ENCODE data around the gene IDH3B.

IDH3B gene

GRCh38 chr20:2708073-2708415 is 44.0 kb upstream of the IDH3B start:
- TF ChIP-seq CTCF (conservative IDR thresholded peaks at IDR 0.05; ENCODE audit: low read depth, low read length): no peak

DNA sequence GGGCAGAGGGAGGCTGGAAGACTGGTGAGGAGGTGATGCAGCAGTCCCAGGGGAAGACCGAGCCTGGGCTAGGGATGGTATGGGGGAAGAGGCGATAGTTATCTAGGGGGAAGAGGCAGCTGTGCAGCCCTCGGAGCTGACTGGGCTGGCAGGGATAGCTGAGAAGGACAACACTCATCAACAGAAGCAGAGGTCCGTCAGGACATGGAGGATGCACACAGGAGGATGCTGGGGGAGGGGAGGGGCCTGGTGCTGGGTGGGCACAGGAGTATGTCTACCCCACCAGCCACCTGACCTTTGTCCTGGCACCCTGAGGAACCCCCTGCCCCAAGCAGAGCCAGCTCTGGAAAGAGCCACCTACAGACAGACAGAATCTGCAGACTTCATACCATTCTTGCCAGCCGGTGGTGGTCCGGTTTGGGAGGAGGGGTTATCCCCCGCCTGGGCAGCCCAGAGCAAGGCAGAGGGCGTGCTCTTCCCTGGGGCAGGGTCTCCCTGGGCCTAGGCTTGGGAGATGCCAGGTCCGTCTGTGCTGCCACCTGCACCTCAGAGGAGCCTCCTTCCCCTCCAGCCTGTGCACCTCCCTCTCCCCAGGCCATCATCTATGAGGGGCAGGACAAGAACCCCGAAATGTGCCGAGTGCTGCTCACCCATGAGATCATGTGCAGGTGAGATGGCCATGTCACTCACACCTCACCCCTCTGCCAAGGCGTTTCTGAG is 43.5 kb upstream of the IDH3B start:
- no peak for TF ChIP-seq CTCF (conservative IDR thresholded peaks at IDR 0.05; ENCODE audit: low read depth, low read length)
- Histone ChIP-seq H2AFZ (ENCODE audit: low read depth) (no peak overlapping the region), H3K36me3 (ENCODE audit: insufficient read depth) (no peaks in the 10 kb centered on the region), H3K4me3 (IDR thresholded peaks at IDR 0.05; ENCODE audit: insufficient read depth, low read depth, low read length) (no peak overlapping the region), H3K79me2 (ENCODE audit: insufficient read depth, low read depth) (no peaks in the 10 kb centered on the region), H3K27ac (no peak overlapping the region), H3K9ac (no peak overlapping the region), H4K20me1 (ENCODE audit: insufficient read depth) (no peaks in the 10 kb centered on the region), H3K4me1 (ENCODE audit: low read depth, poor library complexity, severe bottlenecking) (no peaks in the 10 kb centered on the region), H3K27me3 (ENCODE audit: insufficient read depth, low read depth) (no peaks in the 10 kb centered on the region), H3K4me2 (no peak overlapping the region)

More at GRCh38 chr20:2708073-2708415, 44.0 kb upstream of the IDH3B start:
- H3K4me3 ChIP-seq (IDR thresholded peaks at IDR 0.05; ENCODE audit: insufficient read depth, low read depth, low read length): no peak overlapping the region
- no peak overlapping the region for H2AFZ ChIP-seq (ENCODE audit: low read depth)
- H3K36me3 ChIP-seq (ENCODE audit: insufficient read depth): no peaks in the 10 kb centered on the region
- H3K79me2 ChIP-seq (ENCODE audit: insufficient read depth, low read depth): no peaks in the 10 kb centered on the region
- H3K4me1 ChIP-seq (ENCODE audit: low read depth, poor library complexity, severe bottlenecking): no peaks in the 10 kb centered on the region
- no peak overlapping the region for H3K27ac ChIP-seq
- no peaks in the 10 kb centered on the region for H4K20me1 ChIP-seq (ENCODE audit: insufficient read depth)
- H3K9ac ChIP-seq: no peak overlapping the region
- H3K27me3 ChIP-seq (ENCODE audit: insufficient read depth, low read depth): no peaks in the 10 kb centered on the region
- H3K4me2 ChIP-seq: no peak overlapping the region

DNA sequence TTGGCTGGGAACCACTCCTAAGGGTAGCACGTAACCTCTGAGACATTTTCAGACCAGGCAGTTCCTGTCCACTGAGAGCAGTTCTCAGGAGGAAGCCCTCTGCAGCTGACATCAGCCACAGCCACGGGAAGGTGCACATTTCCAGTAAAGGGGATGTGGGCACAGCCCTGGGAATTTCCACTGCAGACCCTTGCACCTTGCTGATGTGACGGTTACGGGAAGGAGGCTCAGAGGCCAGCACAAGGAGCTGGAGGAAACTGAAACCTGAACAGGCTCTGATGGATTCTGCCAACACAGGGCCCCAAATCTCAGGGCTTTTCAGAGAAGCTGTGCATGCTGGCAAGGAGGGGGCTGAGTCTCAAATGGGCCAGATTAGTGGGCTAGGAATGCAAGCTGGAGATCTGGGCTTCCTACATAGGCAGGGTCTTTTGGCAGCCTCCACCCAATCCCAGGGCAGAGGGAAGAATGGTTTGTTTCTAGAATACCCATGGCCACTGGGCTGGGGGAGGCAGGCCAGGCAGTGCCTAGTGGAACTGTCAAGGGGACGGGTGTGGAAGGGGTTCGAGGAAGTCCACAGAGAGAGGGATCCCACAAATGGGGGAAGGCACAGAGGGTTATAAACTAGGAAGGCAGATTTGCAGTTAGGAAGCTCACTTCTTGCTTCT is 42.8 kb upstream of the IDH3B start:
- H2AFZ ChIP-seq (ENCODE audit: low read depth): no peak overlapping the region
- TF ChIP-seq CTCF (conservative IDR thresholded peaks at IDR 0.05; ENCODE audit: low read depth, low read length): no peak

GRCh38 chr20:2705931-2706645 is 42.1 kb upstream of the IDH3B start:
- Histone ChIP-seq H4K20me1 (ENCODE audit: insufficient read depth) (no peaks in the 10 kb centered on the region), H3K4me2 (no peak overlapping the region), H3K4me1 (ENCODE audit: low read depth, poor library complexity, severe bottlenecking) (no peaks in the 10 kb centered on the region), H3K4me3 (IDR thresholded peaks at IDR 0.05; ENCODE audit: insufficient read depth, low read depth, low read length) (no peak overlapping the region), H3K27me3 (ENCODE audit: insufficient read depth, low read depth) (no peaks in the 10 kb centered on the region), H3K36me3 (ENCODE audit: insufficient read depth) (no peaks in the 10 kb centered on the region), H3K79me2 (ENCODE audit: insufficient read depth, low read depth) (no peaks in the 10 kb centered on the region), H3K9ac (no peak overlapping the region), H2AFZ (ENCODE audit: low read depth) (no peak overlapping the region), H3K27ac (no peak overlapping the region)
- TF ChIP-seq CTCF (conservative IDR thresholded peaks at IDR 0.05; ENCODE audit: low read depth, low read length): no peak

More for the DNA sequence above, 42.8 kb upstream of the IDH3B start:
- Histone ChIP-seq H3K4me2 (no peak overlapping the region), H3K79me2 (ENCODE audit: insufficient read depth, low read depth) (no peaks in the 10 kb centered on the region), H3K4me1 (ENCODE audit: low read depth, poor library complexity, severe bottlenecking) (no peaks in the 10 kb centered on the region), H4K20me1 (ENCODE audit: insufficient read depth) (no peaks in the 10 kb centered on the region), H3K9ac (no peak overlapping the region), H3K27me3 (ENCODE audit: insufficient read depth, low read depth) (no peaks in the 10 kb centered on the region), H3K4me3 (IDR thresholded peaks at IDR 0.05; ENCODE audit: insufficient read depth, low read depth, low read length) (no peak overlapping the region), H3K36me3 (ENCODE audit: insufficient read depth) (no peaks in the 10 kb centered on the region), H3K27ac (no peak overlapping the region)

All from KMS-11 (cell line).